Breast epithelium (tissue), 4 donors: ENCODE results near the gene TRIB2. TPM values are rescaled to one million over a fixed set of nuclear protein-coding genes. Genes with fewer than 3 reads are reported as not detected.

Source experiments
- DNase-seq, 2 donors: peaks; one replicate each; pipeline ENCODE4 v3.0.0-alpha.2; 2019; ENCODE audit warnings: low spot score in 2 of 2
- H3K27ac ChIP-seq, 2 donors: fragments of 200-600 bp; sonication (generic) in 1 of 2; one replicate each; pipeline ENCODE4 v1.5.1; 2016 to 2019; ENCODE audit warnings: mild to moderate bottlenecking in 1 of 2
- H3K27me3 ChIP-seq, 2 donors: fragments of 200-600 bp; sonication (generic) in 1 of 2; one replicate each; pipeline versions ENCODE4 v1.5.1 to v1.6.0; 2017 to 2019; ENCODE audit warnings: control low read depth in 1 of 2, mild to moderate bottlenecking in 1 of 2
- H3K36me3 ChIP-seq: fragments of 200-600 bp; one replicate; pipeline ENCODE4 v1.5.1; 2019
- H3K4me1 ChIP-seq, 2 donors: fragments of 200-600 bp; sonication (generic); one replicate each; pipeline ENCODE4 v1.5.1; 2016 to 2019; ENCODE audit warnings: control low read depth in 1 of 2
- H3K4me3 ChIP-seq, 3 donors: fragments of 200-600 bp; sonication (generic); 1 replicate in 2 of 3; 2 replicates in 1 of 3; pipeline ENCODE4 v1.5.1; 2016 to 2019; ENCODE audit warnings: mild to moderate bottlenecking in 3 of 3, moderate library complexity in 2 of 3
- H3K9me3 ChIP-seq, 2 donors: fragments of 200-600 bp; sonication (generic) in 1 of 2; one replicate each; pipeline ENCODE4 v1.5.1; 2016 to 2019; ENCODE audit warnings: control low read depth in 1 of 2
- CTCF ChIP-seq, 3 donors: fragments of 450-650 bp; IDR thresholded peaks; one replicate each; pipeline ENCODE4 v1.5.1; 2016 to 2017; ENCODE audit warnings: antibody characterized with exemption in 3 of 3, mild to moderate bottlenecking in 3 of 3, moderate library complexity in 3 of 3
- POLR2A ChIP-seq: fragments of 450-650 bp; IDR thresholded peaks from one replicate; pipeline ENCODE4 v1.6.1; 2016; ENCODE audit warnings: antibody characterized with exemption, mild to moderate bottlenecking, moderate library complexity
- POLR2AphosphoS5 ChIP-seq, 3 donors: sonication (generic); formaldehyde crosslinking; IDR thresholded peaks; one replicate each; pipeline ENCODE4 v1.6.1; 2017; ENCODE audit warnings: antibody characterized with exemption in 3 of 3
- intact Hi-C: fragments of 100-400 bp; cut with DNase I; formaldehyde crosslinking; loops from one replicate; pipeline ENCODE4 v1.15.1; 2023; ENCODE audit warnings: low total_unique reads
- total RNA-seq, 3 donors: library from RNA; depleted of rRNA; stranded (reverse); fragments of >200 nt; gene quantifications; one replicate each; pipeline ENCODE4 v1.1.0, GENCODE V29; 2016

Gene TRIB2
- total RNA-seq, 3 donors from 2014 or later = 17.6 to 62.9 (median 49.6) TPM

DNA sequence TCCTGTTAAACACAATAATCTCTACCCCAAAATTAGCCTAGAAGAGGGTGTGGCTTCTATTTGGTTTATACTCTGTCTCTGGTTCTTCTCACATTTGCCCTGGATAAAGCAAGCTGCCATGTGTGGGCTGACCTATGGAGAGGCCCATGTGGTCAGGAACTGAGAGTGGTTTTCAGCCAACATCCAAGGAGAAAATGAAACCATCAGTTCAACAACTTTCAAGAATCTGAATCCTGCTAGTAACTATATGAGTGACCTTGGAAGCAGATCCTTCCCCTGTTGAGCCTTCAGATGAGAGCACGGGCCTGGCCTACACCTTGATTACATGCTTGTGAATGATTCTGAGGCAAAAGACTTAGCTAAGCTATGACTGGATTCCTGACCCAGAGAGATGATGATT, 11.5 kb upstream of the TRIB2 start:
- H3K36me3 ChIP-seq = no peaks in the 10 kb centered on the region
- TF ChIP-seq POLR2AphosphoS5 (IDR thresholded peaks at IDR 0.05) (no peak), CTCF (IDR thresholded peaks at IDR 0.05) (no peak), POLR2A (no peak)
- H3K27me3 ChIP-seq = no peaks in the 10 kb centered on the region
- peaks cover 0 to 4% of the 10 kb centered on the region in 2 donors for H3K9me3 ChIP-seq
- H3K4me3 ChIP-seq = no peak overlapping the region
- peaks cover 0 to 19% of the 10 kb centered on the region in 2 donors for H3K4me1 ChIP-seq
- intact Hi-C loops = no loop called here
- no peak for DNase-seq
- H3K27ac ChIP-seq = peak overlapping the region; percentile 85 to 87

- Histone ChIP-seq H3K9me3 (peaks cover 0 to 4% of the 10 kb centered on the region in 2 donors), H3K4me1 (peaks cover 0 to 19% of the 10 kb centered on the region in 2 donors), H3K27ac (peak overlapping the region in 1 of 2 donors; percentile 85), H3K27me3 (no peaks in the 10 kb centered on the region), H3K36me3 (no peaks in the 10 kb centered on the region), H3K4me3 (no peak overlapping the region)
- intact Hi-C loops = no loop called here
- TF ChIP-seq POLR2AphosphoS5 (IDR thresholded peaks at IDR 0.05) (no peak), POLR2A (no peak), CTCF (IDR thresholded peaks at IDR 0.05) (no peak)
- no peak for DNase-seq
Measured at GRCh38 chr2:12705742-12706141, 11.0 kb upstream of the TRIB2 start.

DNA sequence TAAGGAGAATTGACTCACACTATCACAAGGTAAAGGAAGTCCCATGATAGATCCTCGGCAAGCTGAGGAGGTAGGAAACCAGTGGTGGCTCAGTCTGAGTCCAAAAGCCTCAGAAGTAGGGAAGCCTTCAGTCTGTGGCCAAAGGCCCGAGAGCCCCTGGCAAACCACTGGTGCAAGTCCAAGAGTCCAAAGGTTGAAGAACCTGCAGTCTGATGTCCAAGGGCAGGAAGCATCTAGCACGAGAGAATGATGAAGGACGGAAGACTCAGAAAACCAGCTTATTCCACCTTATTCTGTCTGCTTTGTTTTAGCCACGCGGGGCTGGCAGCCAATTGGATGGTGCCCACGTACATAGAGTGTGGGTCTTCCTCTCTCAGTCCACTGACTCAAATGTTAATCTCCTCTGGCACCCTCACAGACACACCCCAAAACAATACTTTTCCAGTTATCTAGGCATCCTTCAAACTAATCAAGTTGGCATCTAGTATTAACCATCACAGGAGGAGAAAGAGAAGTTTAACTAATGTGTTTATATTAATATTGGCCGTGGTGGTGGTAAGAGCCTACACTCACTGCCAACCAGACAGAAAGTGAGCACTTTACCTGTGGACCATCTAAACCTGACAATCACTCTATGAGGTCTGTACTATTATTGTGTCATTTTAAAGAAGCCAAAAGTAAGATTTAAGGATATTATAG, 8.1 kb upstream of the TRIB2 start:
- DNase-seq = no peak
- H3K9me3 ChIP-seq = peaks cover 0 to 4% of the 10 kb centered on the region in 2 donors
- H3K4me1 ChIP-seq = peaks cover 0 to 6% of the 10 kb centered on the region in 2 donors
- no peak for TF ChIP-seq CTCF (IDR thresholded peaks at IDR 0.05)
- H3K27ac ChIP-seq = no peak overlapping the region
- intact Hi-C loops = no loop called here
- no peak overlapping the region for H3K4me3 ChIP-seq
- no peaks in the 10 kb centered on the region for H3K36me3 ChIP-seq
- no peaks in the 10 kb centered on the region for H3K27me3 ChIP-seq

GRCh38 chr2:12709207-12709522, 7.6 kb upstream of the TRIB2 start:
- Histone ChIP-seq H3K4me1 (peaks cover 0 to 8% of the 10 kb centered on the region in 2 donors), H3K27me3 (no peaks in the 10 kb centered on the region), H3K4me3 (no peak overlapping the region), H3K27ac (no peak overlapping the region), H3K36me3 (no peaks in the 10 kb centered on the region), H3K9me3 (peaks cover 0 to 4% of the 10 kb centered on the region in 2 donors)
- DNase-seq = no peak
- TF ChIP-seq POLR2AphosphoS5 (IDR thresholded peaks at IDR 0.05) = no peak
- TF ChIP-seq CTCF (IDR thresholded peaks at IDR 0.05) = no peak
- no peak for TF ChIP-seq POLR2A
- intact Hi-C loops = no loop called here

DNA sequence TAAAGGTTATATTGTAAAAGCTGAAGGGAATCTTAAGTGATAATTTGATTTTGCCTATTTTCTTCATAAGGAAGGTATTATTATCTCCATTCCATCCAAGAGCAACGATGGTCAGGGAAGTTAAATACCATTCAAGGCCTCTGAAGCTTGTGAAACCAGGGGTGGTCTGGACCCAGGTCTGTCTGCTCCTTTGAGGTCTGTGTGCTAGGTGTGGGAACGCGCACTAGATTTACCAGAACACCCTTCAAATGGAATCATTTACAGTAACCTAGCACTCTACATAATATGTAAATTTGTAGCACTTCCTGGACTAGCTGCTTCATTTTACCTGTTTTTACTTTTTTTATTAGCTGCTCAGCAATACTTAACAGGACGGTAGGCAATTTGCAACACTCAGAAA, 6.4 kb upstream of the TRIB2 start:
- no peaks in the 10 kb centered on the region for H3K36me3 ChIP-seq
- H3K27ac ChIP-seq = no peak overlapping the region
- H3K27me3 ChIP-seq = no peaks in the 10 kb centered on the region
- no peak for DNase-seq
- intact Hi-C loops = loop anchor here (5.0 kb wide), 1 partner anchor 548 kb away; no protein-coding TSS in a partner anchor
- no peak for TF ChIP-seq POLR2AphosphoS5 (IDR thresholded peaks at IDR 0.05)
- TF ChIP-seq POLR2A = no peak
- TF ChIP-seq CTCF (IDR thresholded peaks at IDR 0.05) = no peak
- H3K4me1 ChIP-seq = peaks cover 0 to 12% of the 10 kb centered on the region in 2 donors
- H3K9me3 ChIP-seq = peaks cover 0 to 3% of the 10 kb centered on the region in 2 donors
- no peak overlapping the region for H3K4me3 ChIP-seq
